ENCODE results near the gene FGD5. TPM values are rescaled to one million over a fixed set of nuclear protein-coding genes. Genes with fewer than 3 reads are reported as not detected.

Gene FGD5
- total RNA-seq, 1 experiment from 2014 or later, result 0.17 TPM

DNA sequence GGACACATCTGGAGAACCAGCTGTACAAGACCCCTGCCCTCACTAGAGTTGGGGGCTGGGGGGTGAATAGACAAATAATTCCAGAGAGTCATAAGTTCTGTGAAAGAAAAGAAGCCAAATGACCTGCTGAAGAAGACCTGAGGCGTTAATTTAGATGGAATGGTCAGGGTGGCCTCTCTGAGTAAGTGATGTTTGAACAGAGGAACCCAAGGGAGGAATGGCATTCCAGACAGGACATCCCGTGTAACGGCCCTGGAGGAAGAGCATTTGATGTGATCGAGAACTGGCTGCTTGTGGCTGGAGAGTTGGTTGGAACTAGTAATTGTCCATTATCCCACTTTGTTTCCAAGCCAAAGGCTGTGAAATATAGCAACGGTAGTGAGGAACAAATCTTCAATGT is 130.4 kb downstream of the FGD5 start:
- DNase-seq (ENCODE audit: extremely low read depth, low read depth), result no peak

- DNase-seq (ENCODE audit: extremely low read depth, low read depth), result no peak
Measured at GRCh38 chr3:14950274-14950673, 131.5 kb downstream of the FGD5 start.

DNA sequence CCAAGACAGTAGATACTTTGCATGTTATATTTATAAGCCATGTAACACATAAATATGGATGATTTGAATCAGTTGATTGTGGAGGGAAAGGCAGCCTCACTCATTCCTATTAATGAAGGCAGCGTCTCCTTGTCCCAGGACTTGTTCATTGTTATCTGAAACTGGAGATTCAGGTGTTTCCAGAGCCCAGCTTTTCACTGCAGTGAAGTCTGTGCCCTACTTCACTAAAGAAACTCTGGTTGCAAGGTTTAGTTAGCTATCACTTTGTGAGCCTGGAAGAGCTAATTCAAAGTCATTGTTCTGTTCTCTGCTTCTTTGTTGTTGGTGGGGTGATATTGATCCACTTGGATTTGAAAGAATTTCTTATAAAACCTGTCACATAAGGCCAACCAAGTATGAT is 138.4 kb downstream of the FGD5 start:
- DNase-seq (ENCODE audit: extremely low read depth, low read depth), result no peak

- no peak for DNase-seq (ENCODE audit: extremely low read depth, low read depth)
Measured at GRCh38 chr3:14957925-14958324, 139.2 kb downstream of the FGD5 start.

- DNase-seq (ENCODE audit: extremely low read depth, low read depth), result no peak
Measured at GRCh38 chr3:14959359-14959943, 140.7 kb downstream of the FGD5 start.

DNA sequence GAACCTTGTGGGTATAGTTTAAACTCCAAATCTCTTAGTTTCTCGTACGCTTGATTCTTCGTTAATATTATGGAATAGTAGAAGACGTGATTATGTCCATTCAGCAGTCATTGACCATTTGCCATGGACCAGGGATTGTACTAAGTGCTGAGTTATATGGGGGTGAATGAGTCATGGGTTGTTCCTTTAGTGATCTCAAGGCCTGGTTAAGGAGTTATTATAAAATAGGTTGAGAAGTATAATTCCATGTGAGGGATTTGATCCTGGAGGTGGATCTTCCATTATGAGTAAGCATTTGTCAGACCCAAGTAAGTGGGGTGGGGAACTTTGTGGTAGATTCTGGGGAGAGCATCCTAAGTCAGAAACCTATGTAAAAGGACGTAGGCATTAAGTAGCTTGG is 144.0 kb downstream of the FGD5 start:
- no peak for DNase-seq (ENCODE audit: extremely low read depth, low read depth)

DNA sequence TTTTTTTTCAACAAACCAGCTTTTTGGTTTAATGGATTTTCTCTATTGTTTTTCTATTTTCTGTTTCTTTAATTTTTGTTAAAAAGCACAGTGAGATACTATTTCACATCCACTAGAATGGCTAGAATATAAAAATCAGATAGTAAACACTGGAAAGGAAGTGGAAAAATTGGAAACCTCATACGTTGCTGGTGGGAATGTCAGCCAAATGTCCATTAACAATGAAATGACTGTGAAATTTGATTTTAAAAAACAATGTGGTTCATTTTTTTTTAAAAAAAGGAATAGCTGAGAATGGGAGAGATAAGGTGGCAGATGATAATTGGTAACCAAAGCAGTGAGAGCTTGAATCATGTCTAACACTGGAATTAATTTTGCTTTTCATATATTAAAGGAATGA is 148.5 kb downstream of the FGD5 start:
- DNase-seq (ENCODE audit: extremely low read depth, low read depth), result no peak

DNA sequence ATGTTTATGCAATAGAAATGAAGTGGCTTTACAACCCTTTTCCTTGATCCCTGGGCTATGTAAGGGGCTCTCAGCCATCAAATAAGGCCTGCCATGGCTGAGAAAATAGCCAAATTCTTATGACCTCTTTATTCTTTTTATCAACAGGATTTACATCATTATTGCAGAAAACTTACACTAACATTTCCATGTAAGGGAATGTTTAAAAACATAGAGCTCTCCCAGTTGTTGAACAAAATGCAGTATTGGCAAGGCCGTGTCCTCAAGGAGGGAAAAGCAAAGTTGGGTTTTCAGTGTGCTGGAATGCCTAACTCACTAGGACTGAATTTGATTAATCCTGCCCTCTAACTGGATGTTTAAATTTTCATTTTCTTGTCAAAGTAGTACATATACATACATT is 150.9 kb downstream of the FGD5 start:
- no peak for DNase-seq (ENCODE audit: extremely low read depth, low read depth)

DNA sequence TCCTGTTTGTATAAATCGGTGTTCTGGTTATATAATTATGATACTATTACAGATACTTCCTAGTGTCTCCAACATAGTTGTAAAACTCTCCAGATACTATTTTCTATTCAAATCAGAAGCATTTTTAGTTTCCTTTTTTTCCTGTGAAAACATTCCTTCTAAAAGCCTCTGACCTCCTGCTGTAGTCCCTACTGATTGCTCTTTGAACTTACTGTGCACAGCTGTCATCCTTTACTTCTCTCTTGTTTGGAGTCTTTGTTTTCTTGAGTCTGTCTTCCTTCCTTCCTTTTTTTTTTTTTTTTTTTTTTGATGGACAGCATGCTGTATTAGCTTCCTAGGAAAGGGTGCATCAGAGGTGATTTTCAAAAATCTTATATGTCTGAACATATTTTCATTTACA is 157.6 kb downstream of the FGD5 start:
- no peak for DNase-seq (ENCODE audit: extremely low read depth, low read depth)

GRCh38 chr3:14980689-14981088 is 161.9 kb downstream of the FGD5 start:
- DNase-seq (ENCODE audit: extremely low read depth, low read depth), result no peak

Other genes starting within 250 kb of the FGD5 start
- 16.0 and 30.7 TPM in 2 replicates for gene CCDC174, start 167.2 kb upstream of the FGD5 start, total RNA-seq (2014; rRNA removed; shearing (Covaris generic))
- gene C3orf20, start 143.8 kb upstream of the FGD5 start, total RNA-seq (2014; rRNA removed; shearing (Covaris generic)), result not detected in 2 replicates
- gene NR2C2, start 128.6 kb downstream of the FGD5 start, total RNA-seq (2014; rRNA removed; shearing (Covaris generic)), result 19.2 and 22.6 TPM in 2 replicates
- 22.7 and 31.2 TPM in 2 replicates for gene MRPS25, start 246.4 kb downstream of the FGD5 start, total RNA-seq (2014; rRNA removed; shearing (Covaris generic))

Measured in NCI-H460 (cell line).